WI38 (cell line): ENCODE data around the gene FREM1.

Experiments
- H3K4me3 ChIP-seq: 2 replicates; pipeline ENCODE4 v1.5.1; 2011; ENCODE audit warnings: low read depth, mild to moderate bottlenecking, control low read depth, low read length
- CTCF ChIP-seq: IDR thresholded peaks from 2 replicates; pipeline ENCODE4 v1.5.1; 2012; ENCODE audit warnings: low read depth, mild to moderate bottlenecking, control low read depth, low read length

Gene FREM1

GRCh38 chr9:14741369-14741768 is 168.9 kb downstream of the FREM1 start:
- H3K4me3 ChIP-seq, result no peak overlapping the region
- TF ChIP-seq CTCF, result no peak

- H3K4me3 ChIP-seq, result no peak overlapping the region
- TF ChIP-seq CTCF, result no peak
Observed at GRCh38 chr9:14733133-14733532, 177.1 kb downstream of the FREM1 start.

GRCh38 chr9:14731294-14731981 is 178.8 kb downstream of the FREM1 start:
- H3K4me3 ChIP-seq, result no peak overlapping the region
- no peak for TF ChIP-seq CTCF

- no peak overlapping the region for H3K4me3 ChIP-seq
- no peak for TF ChIP-seq CTCF
Observed at GRCh38 chr9:14730461-14730898, 179.7 kb downstream of the FREM1 start.

GRCh38 chr9:14723301-14723700 is 186.9 kb downstream of the FREM1 start:
- no peak overlapping the region for H3K4me3 ChIP-seq
- no peak for TF ChIP-seq CTCF

DNA sequence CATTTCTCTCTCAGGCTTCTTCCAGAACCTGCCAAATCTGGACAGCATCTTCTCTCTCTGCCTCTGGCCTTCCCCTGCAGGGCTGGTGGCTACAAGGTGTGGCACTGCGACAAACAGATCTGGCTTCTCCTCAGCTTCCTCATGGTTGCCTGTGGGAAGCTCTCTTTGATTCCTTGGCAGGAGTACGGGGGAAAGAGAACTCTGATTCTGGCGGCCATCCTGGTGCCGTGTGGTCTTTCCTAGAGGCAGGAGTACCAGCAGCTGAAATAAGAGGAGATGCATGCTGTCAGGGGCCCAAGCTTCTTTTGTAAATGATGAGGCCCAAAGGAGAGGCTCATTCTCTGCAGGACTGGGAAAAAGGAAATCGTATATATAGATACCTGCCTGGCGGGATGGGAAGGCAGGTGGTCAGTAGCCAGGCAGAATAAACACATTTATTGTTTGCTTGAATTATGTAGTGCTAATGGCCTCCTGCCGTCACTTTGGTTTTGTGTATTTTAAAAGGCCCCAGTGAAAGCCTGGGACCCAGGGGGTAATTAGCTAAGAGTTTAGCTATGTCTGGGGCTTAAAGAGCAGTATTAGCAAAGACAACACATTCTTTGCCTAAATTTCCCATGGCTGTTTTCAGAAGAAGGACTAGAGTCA is 187.7 kb downstream of the FREM1 start, which contains the start of gene CER1:
Gene CER1 (minus strand): TSS at position 343 of the 645 bp plus-strand sequence. CDS start 61 bp downstream, at position 282.
- TF ChIP-seq CTCF, result no peak

GRCh38 chr9:14719231-14719923 is 190.9 kb downstream of the FREM1 start:
- H3K4me3 ChIP-seq, result no peak overlapping the region

More for the DNA sequence above, 187.7 kb downstream of the FREM1 start, which contains the start of gene CER1:
- H3K4me3 ChIP-seq, result no peak within 1 kb of the TSS

More at GRCh38 chr9:14719231-14719923, 190.9 kb downstream of the FREM1 start:
- no peak for TF ChIP-seq CTCF
